H9 (cell line): ENCODE data around the gene MUC15. TPM values are rescaled to one million over a fixed set of nuclear protein-coding genes. Genes with fewer than 3 reads are reported as not detected.

ENCODE experiments used
- DNase-seq: peaks from one replicate; pipeline ENCODE4 v3.0.0-alpha.2; 2017
- H2AFZ ChIP-seq: one replicate; pipeline ENCODE4 v1.6.1; 2013; ENCODE audit warnings: mild to moderate bottlenecking, low read length, control low read depth, moderate library complexity
- H2AK5ac ChIP-seq: 2 replicates; pipeline ENCODE4 v1.6.1; 2013; ENCODE audit warnings: low read length, control low read depth, mixed read lengths; ENCODE audit not compliant: insufficient read length
- H2BK120ac ChIP-seq: one replicate; pipeline ENCODE4 v1.6.1; 2013; ENCODE audit warnings: low read depth, mild to moderate bottlenecking, low read length, control low read depth, inconsistent platforms; ENCODE audit not compliant: poor library complexity, severe bottlenecking
- H2BK12ac ChIP-seq: 2 replicates; pipeline ENCODE4 v1.6.1; 2013; ENCODE audit warnings: low read length, control low read depth, mixed read lengths, low read depth; ENCODE audit not compliant: insufficient read length
- H2BK15ac ChIP-seq: 2 replicates; pipeline ENCODE4 v1.6.1; 2013; ENCODE audit warnings: low read depth, low read length, control low read depth
- H2BK20ac ChIP-seq: one replicate; pipeline ENCODE4 v1.6.1; 2013; ENCODE audit warnings: low read depth, mild to moderate bottlenecking, low read length, control low read depth, inconsistent platforms; ENCODE audit not compliant: poor library complexity, severe bottlenecking
- H2BK5ac ChIP-seq: 2 replicates; pipeline ENCODE4 v1.6.1; 2013; ENCODE audit warnings: low read length, control low read depth, mixed read lengths; ENCODE audit not compliant: insufficient read length
- H3K14ac ChIP-seq: 2 replicates; pipeline ENCODE4 v1.6.1; 2013; ENCODE audit warnings: low read length, control low read depth; ENCODE audit not compliant: insufficient read depth
- H3K18ac ChIP-seq: 2 replicates; pipeline ENCODE4 v1.6.1; 2013; ENCODE audit warnings: low read depth, mild to moderate bottlenecking, mixed read lengths, low read length, control low read depth; ENCODE audit not compliant: insufficient read length
- H3K23ac ChIP-seq: 2 replicates; pipeline ENCODE4 v1.6.1; 2013; ENCODE audit warnings: low read length, control low read depth, mixed read lengths, low read depth; ENCODE audit not compliant: insufficient read length
- H3K23me2 ChIP-seq: 2 replicates; pipeline ENCODE4 v1.6.1; 2013; ENCODE audit warnings: low read depth, mild to moderate bottlenecking, mixed read lengths, low read length, control low read depth; ENCODE audit not compliant: insufficient read length, poor library complexity, severe bottlenecking
- H3K27ac ChIP-seq: 2 replicates; pipeline ENCODE4 v1.5.1; 2013; ENCODE audit warnings: low read length, control low read depth, mixed read lengths, low read depth; ENCODE audit not compliant: insufficient read length
- H3K27me3 ChIP-seq: 2 replicates; pipeline ENCODE4 v1.6.1; 2013; ENCODE audit warnings: low read length, control low read depth, inconsistent platforms; ENCODE audit not compliant: insufficient read depth
- H3K4ac ChIP-seq: 2 replicates; pipeline ENCODE4 v1.6.1; 2013; ENCODE audit warnings: low read depth, mild to moderate bottlenecking, control low read depth, inconsistent platforms, low read length, moderate library complexity
- H3K4me1 ChIP-seq: 2 replicates; pipeline ENCODE4 v1.6.1; 2013; ENCODE audit warnings: low read length, control low read depth, inconsistent platforms; ENCODE audit not compliant: insufficient read depth
- H3K4me2 ChIP-seq: 2 replicates; pipeline ENCODE4 v1.6.1; 2013; ENCODE audit warnings: low read length, control low read depth, mixed read lengths; ENCODE audit not compliant: insufficient read length, insufficient read depth
- H3K56ac ChIP-seq: 2 replicates; pipeline ENCODE4 v1.6.1; 2013; ENCODE audit warnings: low read depth, mild to moderate bottlenecking, mixed read lengths, low read length, control low read depth; ENCODE audit not compliant: insufficient read length
- H3K79me1 ChIP-seq: 2 replicates; pipeline ENCODE4 v1.6.1; 2013; ENCODE audit warnings: low read depth, mild to moderate bottlenecking, moderate library complexity, low read length, control low read depth, inconsistent platforms; ENCODE audit not compliant: insufficient read depth, poor library complexity, severe bottlenecking
- H3K79me2 ChIP-seq: 2 replicates; pipeline ENCODE4 v1.6.1; 2013; ENCODE audit warnings: low read length, control low read depth, inconsistent platforms; ENCODE audit not compliant: insufficient read depth
- H3K9ac ChIP-seq: 2 replicates; pipeline ENCODE4 v1.6.1; 2013; ENCODE audit warnings: low read length, control low read depth, mixed read lengths; ENCODE audit not compliant: insufficient read length; ENCODE audit errors: extremely low read depth
- H3K9me3 ChIP-seq: one replicate; pipeline ENCODE4 v1.6.1; 2013; ENCODE audit warnings: low read depth, low read length, inconsistent platforms; ENCODE audit not compliant: control insufficient read depth
- H3T11ph ChIP-seq: one replicate; pipeline ENCODE4 v1.6.1; 2013; ENCODE audit warnings: mild to moderate bottlenecking, low read length, control low read depth, inconsistent platforms
- H4K20me1 ChIP-seq: one replicate; pipeline ENCODE4 v1.6.1; 2013; ENCODE audit not compliant: control insufficient read depth, insufficient read length, insufficient read depth
- H4K5ac ChIP-seq: 2 replicates; pipeline ENCODE4 v1.6.1; 2013; ENCODE audit warnings: low read depth, mild to moderate bottlenecking, mixed read lengths, low read length, control low read depth; ENCODE audit not compliant: insufficient read length
- H4K8ac ChIP-seq: replicated peaks from 2 replicates; pipeline ENCODE4 v1.6.1; 2013; ENCODE audit warnings: low read length, control low read depth, mixed read lengths, low read depth; ENCODE audit not compliant: insufficient read length
- H4K91ac ChIP-seq: 2 replicates; pipeline ENCODE4 v1.6.1; 2013; ENCODE audit warnings: low read depth, mild to moderate bottlenecking, moderate library complexity, mixed read lengths, low read length, control low read depth; ENCODE audit not compliant: insufficient read length
- H3K27ac Mint-ChIP-seq, 3 experiments: 2 replicates in 2 of 3; 3 replicates in 1 of 3; pipeline ENCODE4 v1.8.0; 2020 to 2021; ENCODE audit warnings: mixed read lengths in 3 of 3, mild to moderate bottlenecking in 1 of 3, moderate library complexity in 1 of 3
- H3K27me3 Mint-ChIP-seq: 2 replicates; pipeline ENCODE4 v1.8.0; 2021; ENCODE audit warnings: low read depth, mild to moderate bottlenecking, moderate library complexity, mixed read lengths
- H3K36me3 Mint-ChIP-seq, 3 experiments: 2 replicates in 2 of 3; 3 replicates in 1 of 3; pipeline ENCODE4 v1.8.0; 2020 to 2021; ENCODE audit warnings: low read depth in 3 of 3, mixed read lengths in 3 of 3; ENCODE audit not compliant: insufficient read depth in 1 of 3
- H3K4me1 Mint-ChIP-seq, 2 experiments: 2 replicates each; pipeline ENCODE4 v1.8.0; 2020; ENCODE audit warnings: mixed read lengths in 2 of 2
- H3K4me3 Mint-ChIP-seq, 2 experiments: 2 replicates in 1 of 2; 3 replicates in 1 of 2; pipeline ENCODE4 v1.8.0; 2020 to 2021; ENCODE audit warnings: mild to moderate bottlenecking in 2 of 2, mixed read lengths in 2 of 2, moderate library complexity in 1 of 2
- H3K9me3 Mint-ChIP-seq, 2 experiments: 2 replicates in 1 of 2; 3 replicates in 1 of 2; pipeline ENCODE4 v1.8.0; 2020; ENCODE audit warnings: mild to moderate bottlenecking in 2 of 2, mixed read lengths in 2 of 2, moderate library complexity in 1 of 2
- WGBS: extraction: QIAGEN DNeasy Blood & Tissue Kit; methylation state at CpG from one replicate; pipeline ENCODE4 v1.1.7; 2013; ENCODE audit warnings: missing lambda C conversion rate, low lambda C conversion rate, mixed read lengths; ENCODE audit not compliant: insufficient read length; ENCODE audit errors: extremely low coverage; 5-methylcytosine and 5-hydroxymethylcytosine counted together
- total RNA-seq: library from RNA; stranded (reverse); gene quantifications from 2 replicates; pipeline ENCODE4 v1.2.1, GENCODE V29; 2021
- TF ChIP-seq, protein P1 (sequence below): fragments of 200-600 bp; sonication (generic); conservative IDR thresholded peaks from 3 replicates; pipeline ENCODE4 v1.8.0; 2021; ENCODE audit warnings: antibody characterized with exemption, mild to moderate bottlenecking

Gene MUC15
- total RNA-seq, 1 experiment from 2014 or later: not detected

DNA sequence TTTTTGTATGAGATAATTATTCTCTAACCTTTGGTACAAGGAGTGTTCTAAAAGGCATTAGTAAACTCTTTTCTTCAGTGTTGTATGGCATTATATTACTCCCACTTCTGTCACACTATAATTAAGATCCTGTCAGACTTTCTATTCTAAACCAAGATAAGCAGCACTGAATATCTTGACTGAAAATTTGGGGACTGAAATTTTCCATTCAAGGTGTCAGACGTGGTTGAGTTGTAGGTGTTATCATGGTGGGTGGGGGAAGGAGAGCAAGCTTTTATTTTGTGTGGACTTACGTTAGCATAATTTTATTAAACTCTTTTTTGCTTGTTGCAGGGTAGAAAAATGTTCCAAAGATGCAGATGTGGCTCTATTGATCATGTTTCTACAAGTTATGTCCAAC is 22.9 kb downstream of the MUC15 start:
- Histone ChIP-seq H3K27ac (no peak overlapping the region), H4K20me1 (no peaks in the 10 kb centered on the region), H3K18ac (no peak overlapping the region), H4K91ac (no peak overlapping the region), H3K23me2 (no peaks in the 10 kb centered on the region), H2AK5ac (no peak overlapping the region), H3K79me2 (no peaks in the 10 kb centered on the region), H4K5ac (no peak overlapping the region), H3T11ph (no peak overlapping the region), H3K27me3 (no peaks in the 10 kb centered on the region), H2BK20ac (no peak overlapping the region), H3K9ac (no peak overlapping the region), H2AFZ (no peak overlapping the region), H3K23ac (no peak overlapping the region), H2BK15ac (no peak overlapping the region), H3K9me3 (no peaks in the 10 kb centered on the region), H3K4ac (no peak overlapping the region), H3K4me1 (no peaks in the 10 kb centered on the region), H3K4me2 (no peak overlapping the region), H3K56ac (no peak overlapping the region), H4K8ac (no peak overlapping the region), H2BK12ac (no peak overlapping the region), H3K14ac (no peak overlapping the region), H2BK120ac (no peak overlapping the region), H3K79me1 (no peaks in the 10 kb centered on the region), H2BK5ac (no peak overlapping the region)
- TF ChIP-seq, protein P1, sequence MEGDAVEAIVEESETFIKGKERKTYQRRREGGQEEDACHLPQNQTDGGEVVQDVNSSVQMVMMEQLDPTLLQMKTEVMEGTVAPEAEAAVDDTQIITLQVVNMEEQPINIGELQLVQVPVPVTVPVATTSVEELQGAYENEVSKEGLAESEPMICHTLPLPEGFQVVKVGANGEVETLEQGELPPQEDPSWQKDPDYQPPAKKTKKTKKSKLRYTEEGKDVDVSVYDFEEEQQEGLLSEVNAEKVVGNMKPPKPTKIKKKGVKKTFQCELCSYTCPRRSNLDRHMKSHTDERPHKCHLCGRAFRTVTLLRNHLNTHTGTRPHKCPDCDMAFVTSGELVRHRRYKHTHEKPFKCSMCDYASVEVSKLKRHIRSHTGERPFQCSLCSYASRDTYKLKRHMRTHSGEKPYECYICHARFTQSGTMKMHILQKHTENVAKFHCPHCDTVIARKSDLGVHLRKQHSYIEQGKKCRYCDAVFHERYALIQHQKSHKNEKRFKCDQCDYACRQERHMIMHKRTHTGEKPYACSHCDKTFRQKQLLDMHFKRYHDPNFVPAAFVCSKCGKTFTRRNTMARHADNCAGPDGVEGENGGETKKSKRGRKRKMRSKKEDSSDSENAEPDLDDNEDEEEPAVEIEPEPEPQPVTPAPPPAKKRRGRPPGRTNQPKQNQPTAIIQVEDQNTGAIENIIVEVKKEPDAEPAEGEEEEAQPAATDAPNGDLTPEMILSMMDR: no peak
- no peaks in the 10 kb centered on the region; a peak in 1 of 7 replicates for H3K36me3 Mint-ChIP-seq
- peaks cover 4% of the 10 kb centered on the region in 2 experiments for H3K4me1 Mint-ChIP-seq
- WGBS: no CpG with 5 or more reads among the region's 2 CpGs
- H3K4me3 Mint-ChIP-seq: no peak overlapping the region
- H3K9me3 Mint-ChIP-seq: no peaks in the 10 kb centered on the region
- no peak for DNase-seq
- peaks cover 2% of the 10 kb centered on the region; the same call in 1 of the 2 replicates for H3K27me3 Mint-ChIP-seq
- H3K27ac Mint-ChIP-seq: no peak overlapping the region
